ENCODE results near the gene HOPX.

- TF ChIP-seq CTCF (IDR thresholded peaks at IDR 0.05): no peak
- no peak for TF ChIP-seq EP300 (IDR thresholded peaks at IDR 0.05)
- no peak for TF ChIP-seq POLR2AphosphoS5 (IDR thresholded peaks at IDR 0.05)
These were observed 25.9 kb downstream of the HOPX start for GRCh38 chr4:56655209-56655626.
